K562 (cell line): ENCODE results near the gene SYT10. TPM values are rescaled to one million over a fixed set of nuclear protein-coding genes. Genes with fewer than 3 reads are reported as not detected.

Experiments
- CC2D1A ChIP-seq: fragments of 450-650 bp; IDR thresholded peaks from 2 replicates; pipeline ENCODE4 v1.6.1; 2017; ENCODE audit warnings: mild to moderate bottlenecking
- CREM ChIP-seq: IDR thresholded peaks from 2 replicates; pipeline ENCODE4 v1.6.1; 2014; ENCODE audit warnings: antibody characterized with exemption, low read depth
- ETV1 ChIP-seq: fragments of 450-650 bp; conservative IDR thresholded peaks from 2 replicates; pipeline ENCODE4 v1.6.1; 2016; ENCODE audit warnings: missing genetic modification characterization, control low read depth, low read depth, missing compliant biosample characterization
- PTRF ChIP-seq: fragments of 450-650 bp; IDR thresholded peaks from 2 replicates; pipeline ENCODE4 v1.6.1; 2016; ENCODE audit warnings: mild to moderate bottlenecking, missing genetic modification characterization, missing compliant biosample characterization
- polyA plus RNA-seq, 8 experiments: library from polyadenylated mRNA; depleted of rRNA in 4 of 8; stranded (reverse) in 5 of 8; unstranded in 3 of 8; fragments of >200 nt; fragmentation: Nextera tagmentation in 2 of 8; fragmentation: Illumina TruSeq in 1 of 8; extraction: Ambion mirVana in 2 of 8; extraction: Trizol in 1 of 8; gene quantifications; 2 replicates each; pipeline versions ENCODE4 v1.2.1 to v1.2.3, GENCODE V29; 2011 to 2014; ENCODE audit warnings: inconsistent platforms in 1 of 8, missing spikeins in 1 of 8
- total RNA-seq, 7 experiments: library from RNA; depleted of rRNA in 6 of 7; stranded (reverse); fragments of >200 nt in 6 of 7; fragmentation: Illumina TruSeq in 2 of 7; extraction: Trizol in 2 of 7; gene quantifications; 2 replicates each; pipeline versions ENCODE4 v1.2.1 to v1.2.3, GENCODE V29; 2011 to 2021; ENCODE audit warnings: low replicate concordance in 1 of 7
- TF ChIP-seq, protein P1 (sequence below): fragments of 450-650 bp; IDR thresholded peaks from 2 replicates; pipeline ENCODE4 v1.6.1; 2016; ENCODE audit warnings: mild to moderate bottlenecking
- TF ChIP-seq, protein P2 (sequence below): sonication (generic); formaldehyde crosslinking; IDR thresholded peaks from 2 replicates; pipeline ENCODE4 v1.8.1; 2023; ENCODE audit warnings: mild to moderate bottlenecking, missing genetic modification reagents

The SYT10 gene
- total and polyA plus RNA-seq, 9 of the 15 experiments (the other 6 are each of a cell fraction or from before 2014, with no cell fraction given): 0.27 to 6.2 (median 2.5) TPM

DNA sequence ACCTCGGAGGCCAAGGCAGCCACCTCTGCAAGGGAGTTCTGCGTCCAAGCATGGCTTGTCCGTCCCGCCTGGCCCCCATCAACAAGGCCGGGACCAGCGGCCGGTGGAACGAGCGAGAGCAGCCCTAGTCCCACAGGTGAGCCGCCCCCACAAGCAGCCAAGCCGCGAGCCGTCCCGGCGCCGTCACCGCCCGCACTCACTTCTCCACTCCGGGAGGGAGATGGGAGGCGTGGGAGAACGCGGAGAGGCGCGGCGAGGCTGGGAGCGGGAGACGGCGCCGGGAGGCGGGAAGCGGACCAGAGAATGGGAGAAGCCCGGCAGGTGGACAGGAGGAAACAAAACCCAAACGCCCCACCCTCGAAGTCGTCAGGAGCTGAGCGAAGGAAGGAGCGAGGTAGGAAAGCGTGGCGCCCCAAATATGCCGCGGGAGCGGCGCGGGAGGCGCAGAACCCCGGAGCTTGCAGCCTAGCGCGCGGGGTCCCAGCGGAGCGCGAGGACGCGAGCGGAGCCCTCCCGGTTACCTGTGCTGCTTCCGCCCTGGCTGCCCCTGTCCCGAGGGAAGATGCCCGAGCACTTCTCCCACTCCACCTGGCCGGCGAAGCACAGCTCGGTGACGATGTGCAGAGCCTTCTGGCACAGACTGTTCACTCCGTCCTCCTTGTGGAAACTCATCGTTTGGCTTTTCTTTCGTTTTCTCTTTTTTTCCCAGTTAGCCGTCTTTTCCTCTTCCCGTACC lies 600 bp downstream of the SYT10 start (continued):
- TF ChIP-seq, protein P1, sequence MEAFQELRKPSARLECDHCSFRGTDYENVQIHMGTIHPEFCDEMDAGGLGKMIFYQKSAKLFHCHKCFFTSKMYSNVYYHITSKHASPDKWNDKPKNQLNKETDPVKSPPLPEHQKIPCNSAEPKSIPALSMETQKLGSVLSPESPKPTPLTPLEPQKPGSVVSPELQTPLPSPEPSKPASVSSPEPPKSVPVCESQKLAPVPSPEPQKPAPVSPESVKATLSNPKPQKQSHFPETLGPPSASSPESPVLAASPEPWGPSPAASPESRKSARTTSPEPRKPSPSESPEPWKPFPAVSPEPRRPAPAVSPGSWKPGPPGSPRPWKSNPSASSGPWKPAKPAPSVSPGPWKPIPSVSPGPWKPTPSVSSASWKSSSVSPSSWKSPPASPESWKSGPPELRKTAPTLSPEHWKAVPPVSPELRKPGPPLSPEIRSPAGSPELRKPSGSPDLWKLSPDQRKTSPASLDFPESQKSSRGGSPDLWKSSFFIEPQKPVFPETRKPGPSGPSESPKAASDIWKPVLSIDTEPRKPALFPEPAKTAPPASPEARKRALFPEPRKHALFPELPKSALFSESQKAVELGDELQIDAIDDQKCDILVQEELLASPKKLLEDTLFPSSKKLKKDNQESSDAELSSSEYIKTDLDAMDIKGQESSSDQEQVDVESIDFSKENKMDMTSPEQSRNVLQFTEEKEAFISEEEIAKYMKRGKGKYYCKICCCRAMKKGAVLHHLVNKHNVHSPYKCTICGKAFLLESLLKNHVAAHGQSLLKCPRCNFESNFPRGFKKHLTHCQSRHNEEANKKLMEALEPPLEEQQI: no peak
- no peak for TF ChIP-seq ETV1 (tag)
- no peak for TF ChIP-seq CREM
- no peak for TF ChIP-seq CC2D1A
- TF ChIP-seq, protein P2, sequence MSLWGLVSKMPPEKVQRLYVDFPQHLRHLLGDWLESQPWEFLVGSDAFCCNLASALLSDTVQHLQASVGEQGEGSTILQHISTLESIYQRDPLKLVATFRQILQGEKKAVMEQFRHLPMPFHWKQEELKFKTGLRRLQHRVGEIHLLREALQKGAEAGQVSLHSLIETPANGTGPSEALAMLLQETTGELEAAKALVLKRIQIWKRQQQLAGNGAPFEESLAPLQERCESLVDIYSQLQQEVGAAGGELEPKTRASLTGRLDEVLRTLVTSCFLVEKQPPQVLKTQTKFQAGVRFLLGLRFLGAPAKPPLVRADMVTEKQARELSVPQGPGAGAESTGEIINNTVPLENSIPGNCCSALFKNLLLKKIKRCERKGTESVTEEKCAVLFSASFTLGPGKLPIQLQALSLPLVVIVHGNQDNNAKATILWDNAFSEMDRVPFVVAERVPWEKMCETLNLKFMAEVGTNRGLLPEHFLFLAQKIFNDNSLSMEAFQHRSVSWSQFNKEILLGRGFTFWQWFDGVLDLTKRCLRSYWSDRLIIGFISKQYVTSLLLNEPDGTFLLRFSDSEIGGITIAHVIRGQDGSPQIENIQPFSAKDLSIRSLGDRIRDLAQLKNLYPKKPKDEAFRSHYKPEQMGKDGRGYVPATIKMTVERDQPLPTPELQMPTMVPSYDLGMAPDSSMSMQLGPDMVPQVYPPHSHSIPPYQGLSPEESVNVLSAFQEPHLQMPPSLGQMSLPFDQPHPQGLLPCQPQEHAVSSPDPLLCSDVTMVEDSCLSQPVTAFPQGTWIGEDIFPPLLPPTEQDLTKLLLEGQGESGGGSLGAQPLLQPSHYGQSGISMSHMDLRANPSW: no peak
- no peak for TF ChIP-seq PTRF (tag)
- TF ChIP-seq, all 486 proteins: peak for 12
